Measurements from ENCODE around the gene CCDC142.
"Not testable (repeated sequence)": the region's sequence is repeated elsewhere in the genome, so short reads cannot be mapped to it uniquely, and the experiment has no call there.

CCDC142 gene

DNA sequence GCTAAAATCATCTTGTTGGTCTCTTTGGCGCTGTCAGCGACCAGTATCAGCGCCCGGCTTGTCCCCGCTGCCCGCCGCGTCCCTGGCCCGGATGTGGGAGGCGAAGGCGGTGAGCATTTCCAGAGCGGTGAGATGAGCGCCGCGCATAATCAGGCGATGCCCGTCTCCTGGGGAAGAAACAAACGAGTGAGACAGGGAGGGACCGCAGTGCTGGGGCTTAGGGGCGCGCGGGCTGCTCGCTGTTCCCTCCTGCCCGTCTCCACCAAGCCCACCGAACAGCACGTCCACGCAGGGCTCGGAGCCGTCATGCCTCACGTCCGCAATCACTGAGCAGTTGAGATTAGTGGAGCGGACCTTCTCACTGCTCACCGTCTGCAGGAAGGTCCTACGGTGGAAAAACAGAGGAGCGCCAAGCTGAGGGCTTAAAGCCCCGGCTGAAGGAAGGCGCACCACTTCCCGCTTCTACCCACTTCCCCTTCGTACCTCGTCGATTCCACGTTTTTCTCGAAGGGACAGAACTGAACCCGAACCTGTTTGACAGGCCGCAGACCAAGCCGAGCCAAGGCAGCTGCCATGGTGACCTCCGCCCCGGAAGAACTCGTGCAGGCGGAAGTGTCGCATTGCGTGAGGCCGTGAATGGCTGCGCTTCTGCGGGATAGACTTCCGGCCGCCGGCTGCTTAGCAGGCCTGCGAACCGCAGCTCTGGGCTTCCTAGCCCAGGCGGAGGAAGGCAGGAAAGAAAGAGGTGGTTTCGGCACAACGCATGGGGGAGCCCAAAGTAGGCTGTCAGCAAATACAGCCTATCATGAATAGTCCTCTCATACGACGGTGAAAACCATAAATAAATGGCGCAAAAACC is 10.5 kb downstream of the CCDC142 start, which contains the start of gene MRPL53:
MRPL53 (minus strand) TSS at position 595 of the 859 bp plus-strand sequence; CDS start at position 575, 20 bp downstream.
- peak within 1 kb of the TSS; percentile 71 for H3K4me3 ChIP-seq (ENCODE audit: control insufficient read depth, low read depth, low read length)
- peak; percentile 93 for DNase-seq (ENCODE audit: low read depth)
- TF ChIP-seq, protein P1, sequence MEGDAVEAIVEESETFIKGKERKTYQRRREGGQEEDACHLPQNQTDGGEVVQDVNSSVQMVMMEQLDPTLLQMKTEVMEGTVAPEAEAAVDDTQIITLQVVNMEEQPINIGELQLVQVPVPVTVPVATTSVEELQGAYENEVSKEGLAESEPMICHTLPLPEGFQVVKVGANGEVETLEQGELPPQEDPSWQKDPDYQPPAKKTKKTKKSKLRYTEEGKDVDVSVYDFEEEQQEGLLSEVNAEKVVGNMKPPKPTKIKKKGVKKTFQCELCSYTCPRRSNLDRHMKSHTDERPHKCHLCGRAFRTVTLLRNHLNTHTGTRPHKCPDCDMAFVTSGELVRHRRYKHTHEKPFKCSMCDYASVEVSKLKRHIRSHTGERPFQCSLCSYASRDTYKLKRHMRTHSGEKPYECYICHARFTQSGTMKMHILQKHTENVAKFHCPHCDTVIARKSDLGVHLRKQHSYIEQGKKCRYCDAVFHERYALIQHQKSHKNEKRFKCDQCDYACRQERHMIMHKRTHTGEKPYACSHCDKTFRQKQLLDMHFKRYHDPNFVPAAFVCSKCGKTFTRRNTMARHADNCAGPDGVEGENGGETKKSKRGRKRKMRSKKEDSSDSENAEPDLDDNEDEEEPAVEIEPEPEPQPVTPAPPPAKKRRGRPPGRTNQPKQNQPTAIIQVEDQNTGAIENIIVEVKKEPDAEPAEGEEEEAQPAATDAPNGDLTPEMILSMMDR (conservative IDR thresholded peaks at IDR 0.05; ENCODE audit: control insufficient read depth, insufficient read depth, low read depth, low read length) = no peak

DNA sequence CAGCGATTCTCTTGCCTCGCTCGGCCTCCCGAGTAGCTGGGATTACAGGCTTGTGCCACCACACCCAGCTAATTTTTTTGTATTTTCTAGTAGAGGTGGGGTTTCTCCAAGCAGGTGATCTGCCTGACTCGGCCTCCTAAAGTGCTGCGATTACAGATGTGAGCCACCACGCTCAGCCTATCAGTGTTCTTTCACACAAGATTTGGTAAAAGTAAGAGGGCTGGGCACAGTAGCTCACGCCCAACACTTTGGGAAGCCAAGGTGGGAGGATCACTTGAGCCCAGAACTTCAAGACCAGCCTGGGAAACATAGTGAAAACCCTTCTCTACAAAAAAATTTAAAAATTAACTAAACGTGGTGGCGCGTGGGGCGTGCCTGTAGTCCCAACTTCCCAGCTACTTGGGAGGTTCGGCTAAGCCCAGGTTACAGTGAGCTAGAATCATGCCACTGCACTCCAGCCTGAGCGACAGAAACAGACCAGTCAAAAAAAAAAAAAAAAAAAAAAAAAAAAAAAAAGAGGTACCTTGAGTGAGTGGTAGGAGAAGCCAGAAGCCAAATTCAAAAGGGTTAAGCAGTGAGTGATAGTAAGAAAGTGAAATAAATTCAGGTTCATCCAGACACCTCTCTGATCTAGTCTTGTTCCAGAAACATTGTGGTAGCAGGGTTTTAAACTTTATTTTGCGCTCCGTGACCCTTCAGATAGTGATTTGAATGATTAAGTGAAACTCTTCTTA is 11.3 kb downstream of the CCDC142 start:
- no peak for DNase-seq (ENCODE audit: low read depth)
- H3K4me3 ChIP-seq (ENCODE audit: control insufficient read depth, low read depth, low read length) = peak overlapping the region; percentile 71
- TF ChIP-seq, protein P1 (conservative IDR thresholded peaks at IDR 0.05; ENCODE audit: control insufficient read depth, insufficient read depth, low read depth, low read length) = no peak

DNA sequence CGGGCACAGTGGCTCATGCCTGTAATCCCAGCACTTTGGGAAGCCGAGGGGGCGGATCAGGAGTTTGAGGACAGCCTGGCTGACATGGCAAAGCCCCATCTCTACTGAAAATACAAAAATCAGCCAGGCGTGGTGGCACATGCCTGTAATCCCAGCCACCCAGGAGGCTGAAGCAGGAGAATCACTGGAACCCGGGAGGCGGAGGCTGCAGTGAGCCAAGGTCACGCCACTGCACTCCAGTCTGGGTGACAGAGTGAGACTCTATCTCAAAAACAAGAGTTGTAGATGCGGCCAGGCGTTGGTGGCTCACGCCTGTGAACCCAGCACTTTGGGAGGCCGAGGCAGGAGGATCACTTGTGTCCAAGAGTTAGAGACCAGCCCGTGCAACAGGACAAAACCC is 12.1 kb downstream of the CCDC142 start:
- H3K4me3 ChIP-seq (ENCODE audit: control insufficient read depth, low read depth, low read length); DNase-seq (ENCODE audit: low read depth): not testable (repeated sequence)

DNA sequence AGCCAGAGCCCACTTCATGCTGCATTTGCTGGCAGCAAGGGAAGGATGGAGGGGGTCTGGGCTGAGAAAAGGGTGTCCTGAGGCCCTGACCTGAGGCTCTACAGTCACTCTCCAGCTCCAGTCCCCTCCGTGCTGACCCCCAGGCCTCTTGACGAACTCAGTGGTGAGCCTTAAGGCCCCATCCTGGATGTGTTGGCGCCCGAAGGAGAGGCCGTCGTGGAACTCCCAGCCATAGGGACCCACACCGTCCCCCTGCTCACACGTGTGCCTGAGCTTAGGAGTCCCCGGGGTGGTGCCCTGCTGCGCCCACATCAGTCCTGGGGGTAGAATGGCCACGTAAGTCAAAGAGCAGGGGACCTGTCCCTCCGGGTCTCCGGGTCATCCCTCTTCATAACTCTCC is 18.4 kb downstream of the CCDC142 start:
- DNase-seq (ENCODE audit: low read depth) = no peak
- TF ChIP-seq, protein P1 (conservative IDR thresholded peaks at IDR 0.05; ENCODE audit: control insufficient read depth, insufficient read depth, low read depth, low read length) = no peak
- peak overlapping the region; percentile 81 for H3K4me3 ChIP-seq (ENCODE audit: control insufficient read depth, low read depth, low read length)

DNA sequence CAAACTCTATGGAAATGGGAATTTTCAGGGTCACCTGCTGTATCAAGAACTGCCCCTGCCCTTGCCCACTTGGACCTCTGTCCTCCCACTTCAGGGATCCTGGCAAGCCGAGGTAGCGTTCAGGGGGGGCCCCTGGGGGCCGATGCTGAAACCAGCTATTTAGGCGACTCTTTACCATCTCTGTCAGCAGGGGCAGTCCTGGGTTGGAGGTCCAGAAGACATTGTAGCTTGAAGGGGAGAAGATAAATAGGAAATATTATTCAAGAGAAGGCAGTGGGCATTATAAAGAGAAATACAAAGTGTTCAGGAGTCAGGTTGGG is 20.1 kb downstream of the CCDC142 start:
- TF ChIP-seq, protein P1 (conservative IDR thresholded peaks at IDR 0.05; ENCODE audit: control insufficient read depth, insufficient read depth, low read depth, low read length) = no peak
- DNase-seq (ENCODE audit: low read depth) = no peak
- no peak overlapping the region for H3K4me3 ChIP-seq (ENCODE audit: control insufficient read depth, low read depth, low read length)

DNA sequence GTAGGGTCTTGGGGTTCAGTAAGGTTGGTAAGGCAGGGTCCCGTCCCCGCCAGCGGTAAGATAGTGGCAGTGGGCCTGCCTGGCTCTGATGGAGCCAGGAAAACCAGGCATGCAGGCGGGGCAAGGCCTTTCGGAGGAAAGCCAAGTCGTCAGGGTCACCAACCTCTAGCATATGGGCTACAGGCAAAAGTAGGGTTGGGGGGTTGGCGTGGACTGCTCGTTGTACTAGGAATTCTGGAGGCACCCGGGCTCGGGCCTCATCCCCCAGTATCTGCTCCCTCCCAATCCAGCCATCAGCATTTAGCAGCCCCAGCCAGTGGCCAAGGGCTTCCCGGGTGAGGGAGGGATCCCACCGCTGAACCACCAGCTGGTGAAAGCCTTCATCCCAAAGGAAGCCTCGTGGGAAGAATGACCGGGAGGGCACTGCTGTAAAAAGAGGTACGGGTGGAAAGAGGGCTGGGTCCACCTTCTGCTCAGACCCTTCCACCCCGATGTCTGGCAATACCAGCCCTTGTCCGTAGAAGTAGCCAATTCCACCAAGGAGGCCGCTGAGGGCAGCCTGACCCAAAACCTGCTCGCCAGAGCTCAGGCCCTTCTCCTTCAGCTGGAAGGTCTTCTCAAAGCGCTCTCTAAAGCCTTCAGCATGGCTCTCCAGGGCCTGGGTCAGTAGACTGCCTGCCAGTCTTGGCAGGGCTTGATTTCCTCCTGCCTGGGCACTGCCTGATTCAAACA is 20.6 kb downstream of the CCDC142 start:
- H3K4me3 ChIP-seq (ENCODE audit: control insufficient read depth, low read depth, low read length) = no peak overlapping the region
- TF ChIP-seq, protein P1 (conservative IDR thresholded peaks at IDR 0.05; ENCODE audit: control insufficient read depth, insufficient read depth, low read depth, low read length) = no peak
- no peak for DNase-seq (ENCODE audit: low read depth)
